ENCODE results near the gene PSMA5. TPM values are rescaled to one million over a fixed set of nuclear protein-coding genes. Genes with fewer than 3 reads are reported as not detected.

The PSMA5 gene
- total and polyA plus RNA-seq, 2 donors (not counting 1 experiment from before 2014, with no cell fraction given), result 26.3 to 62.9 TPM

DNA sequence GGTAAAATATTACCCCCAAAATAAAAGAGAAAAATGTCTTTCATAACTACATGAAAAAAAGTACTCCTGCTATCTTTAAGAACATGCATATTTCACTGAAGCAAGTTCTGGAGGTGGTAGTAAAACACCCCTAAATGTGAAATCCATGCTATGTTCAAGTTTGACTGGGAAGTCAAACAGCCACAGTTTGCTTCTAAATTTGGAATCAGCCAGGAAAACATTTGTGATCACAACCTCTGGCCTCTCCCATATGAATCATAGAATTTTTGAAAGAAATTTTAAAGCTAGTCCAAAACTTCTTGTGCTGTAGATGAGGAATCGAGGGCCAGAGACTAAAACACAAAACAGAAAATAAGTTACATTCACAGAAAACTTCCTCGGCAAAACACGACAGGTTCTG lies 35.1 kb downstream of the PSMA5 start:
- H3K9ac ChIP-seq (ENCODE audit: low read length), result no peak overlapping the region
- no peak for ATAC-seq (ENCODE audit: low read depth)
- no CpG with 5 or more reads among the region's 3 CpGs for WGBS (ENCODE audit: insufficient coverage)
- H2AFZ ChIP-seq (ENCODE audit: insufficient read depth, low read depth, low read length, poor library complexity, severe bottlenecking), result no peak overlapping the region
- H3K4me1 Mint-ChIP-seq, result peaks cover 30% of the 10 kb centered on the region
- TF ChIP-seq, protein P1, sequence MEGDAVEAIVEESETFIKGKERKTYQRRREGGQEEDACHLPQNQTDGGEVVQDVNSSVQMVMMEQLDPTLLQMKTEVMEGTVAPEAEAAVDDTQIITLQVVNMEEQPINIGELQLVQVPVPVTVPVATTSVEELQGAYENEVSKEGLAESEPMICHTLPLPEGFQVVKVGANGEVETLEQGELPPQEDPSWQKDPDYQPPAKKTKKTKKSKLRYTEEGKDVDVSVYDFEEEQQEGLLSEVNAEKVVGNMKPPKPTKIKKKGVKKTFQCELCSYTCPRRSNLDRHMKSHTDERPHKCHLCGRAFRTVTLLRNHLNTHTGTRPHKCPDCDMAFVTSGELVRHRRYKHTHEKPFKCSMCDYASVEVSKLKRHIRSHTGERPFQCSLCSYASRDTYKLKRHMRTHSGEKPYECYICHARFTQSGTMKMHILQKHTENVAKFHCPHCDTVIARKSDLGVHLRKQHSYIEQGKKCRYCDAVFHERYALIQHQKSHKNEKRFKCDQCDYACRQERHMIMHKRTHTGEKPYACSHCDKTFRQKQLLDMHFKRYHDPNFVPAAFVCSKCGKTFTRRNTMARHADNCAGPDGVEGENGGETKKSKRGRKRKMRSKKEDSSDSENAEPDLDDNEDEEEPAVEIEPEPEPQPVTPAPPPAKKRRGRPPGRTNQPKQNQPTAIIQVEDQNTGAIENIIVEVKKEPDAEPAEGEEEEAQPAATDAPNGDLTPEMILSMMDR (IDR thresholded peaks at IDR 0.05), result no peak
- no peak for TF ChIP-seq EZH2 (IDR thresholded peaks at IDR 0.05; ENCODE audit: borderline replicate concordance, insufficient read depth, low read depth, low read length, poor library complexity, severe bottlenecking)
- peaks cover 0 to 66% (median 58%) of the 10 kb centered on the region in 4 experiments for H3K27me3 ChIP-seq (replicated peaks in 1 of 4; ENCODE audit: control extremely low read depth in 1 of 4, control insufficient read depth in 3 of 4, insufficient read depth in 4 of 4, low read length in 3 of 4)
- H3K4me3 ChIP-seq (ENCODE audit: control extremely low read depth in 1 of 5, extremely low read depth in 1 of 5, insufficient read depth in 1 of 5, low read depth in 2 of 5, low read length in 4 of 5), result no peak overlapping the region
- ChIA-PET POLR2A (no interaction called here), CTCF (interaction anchor here (0.6 to 3.3 kb wide), 5 partner anchors 8 to 141 kb away, joined by 3 to 18 read pairs (median 3); no protein-coding TSS in a partner anchor)
- peaks cover 74% of the 10 kb centered on the region for H3K27me3 Mint-ChIP-seq
- intact Hi-C loops (cut with micrococcal nuclease), result no loop called here
- H3K27ac ChIP-seq (ENCODE audit: low read length in 2 of 2), result no peak overlapping the region
- peak overlapping the region; percentile 31 for H3K4me2 ChIP-seq (replicated peaks; ENCODE audit: low read depth, low read length, poor library complexity, severe bottlenecking)
- H3K4me1 ChIP-seq (ENCODE audit: control insufficient read depth in 2 of 2, insufficient read depth in 2 of 2, low read length in 2 of 2), result peaks cover 22 to 29% of the 10 kb centered on the region in 2 donors
- H3K9me3 ChIP-seq (ENCODE audit: control extremely low read depth in 1 of 3, control insufficient read depth in 2 of 3, insufficient read depth in 1 of 3, low read length in 2 of 3), result peaks cover 0 to 5% (median 0%) of the 10 kb centered on the region in 3 donors
- no peaks in the 10 kb centered on the region for H3K9me3 Mint-ChIP-seq (ENCODE audit: insufficient read depth)
- H4K20me1 ChIP-seq (ENCODE audit: control insufficient read depth, insufficient read depth, low read length, poor library complexity, severe bottlenecking), result no peaks in the 10 kb centered on the region
- no peaks in the 10 kb centered on the region for H3K36me3 ChIP-seq (replicated peaks in 1 of 2; ENCODE audit: control extremely low read depth in 1 of 2, control insufficient read depth in 1 of 2, extremely low read depth in 1 of 2, insufficient read depth in 2 of 2, low read length in 1 of 2)
- DNase-seq, result no peak
- H3K27ac Mint-ChIP-seq, result no peak overlapping the region
- no peaks in the 10 kb centered on the region for H3K79me2 ChIP-seq (ENCODE audit: control insufficient read depth, insufficient read depth, low read length)
- peak overlapping the region; percentile 51 for H3K4me3 Mint-ChIP-seq

DNA sequence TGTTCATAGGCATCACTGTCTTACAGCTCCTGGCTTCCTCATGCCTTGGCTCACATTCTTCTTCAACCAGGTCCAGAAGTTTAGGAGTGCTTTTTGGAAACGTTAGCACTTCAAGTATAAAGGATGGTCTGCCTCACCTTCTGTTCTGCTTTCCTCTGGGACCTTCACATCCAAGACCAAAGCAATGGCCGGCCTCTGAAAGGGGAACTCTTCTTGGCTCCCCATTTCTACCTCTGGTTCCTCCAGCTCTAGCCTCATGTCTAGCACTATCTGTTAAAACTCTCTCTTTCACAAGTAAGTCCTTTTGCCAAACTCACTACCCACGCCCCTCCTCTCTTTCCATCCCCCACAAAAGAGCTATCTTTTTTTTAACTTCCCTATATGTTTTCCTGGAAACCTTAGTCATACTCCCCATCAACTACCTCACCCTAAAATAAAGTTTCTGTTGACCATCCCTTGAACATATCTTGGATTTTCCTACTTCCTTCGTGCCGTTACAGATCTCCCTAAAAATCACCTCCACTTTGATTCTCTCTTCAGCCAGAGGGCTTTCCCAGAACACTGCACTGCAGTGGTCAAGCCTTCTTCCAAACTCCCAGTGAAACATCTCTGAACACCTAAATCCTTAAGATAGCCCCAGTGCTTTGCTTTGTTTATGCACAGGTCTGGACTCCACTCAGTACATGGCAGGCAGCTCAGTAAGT lies 36.5 kb downstream of the PSMA5 start:
- Histone ChIP-seq H3K4me2 (replicated peaks; ENCODE audit: low read depth, low read length, poor library complexity, severe bottlenecking) (no peak overlapping the region), H3K4me3 (ENCODE audit: control extremely low read depth in 1 of 5, extremely low read depth in 1 of 5, insufficient read depth in 1 of 5, low read depth in 2 of 5, low read length in 4 of 5) (no peak overlapping the region), H3K36me3 (replicated peaks in 1 of 2; ENCODE audit: control extremely low read depth in 1 of 2, control insufficient read depth in 1 of 2, extremely low read depth in 1 of 2, insufficient read depth in 2 of 2, low read length in 1 of 2) (no peaks in the 10 kb centered on the region), H3K4me1 (ENCODE audit: control insufficient read depth in 2 of 2, insufficient read depth in 2 of 2, low read length in 2 of 2) (peaks cover 20 to 26% of the 10 kb centered on the region in 2 donors), H2AFZ (ENCODE audit: insufficient read depth, low read depth, low read length, poor library complexity, severe bottlenecking) (no peak overlapping the region), H3K9ac (ENCODE audit: low read length) (no peak overlapping the region), H3K27me3 (replicated peaks in 1 of 4; ENCODE audit: control extremely low read depth in 1 of 4, control insufficient read depth in 3 of 4, insufficient read depth in 4 of 4, low read length in 3 of 4) (peaks cover 0 to 61% (median 54%) of the 10 kb centered on the region in 4 experiments), H3K27ac (ENCODE audit: low read length in 2 of 2) (no peak overlapping the region), H3K79me2 (ENCODE audit: control insufficient read depth, insufficient read depth, low read length) (no peaks in the 10 kb centered on the region), H3K9me3 (ENCODE audit: control extremely low read depth in 1 of 3, control insufficient read depth in 2 of 3, insufficient read depth in 1 of 3, low read length in 2 of 3) (peaks cover 0 to 5% (median 0%) of the 10 kb centered on the region in 3 donors), H4K20me1 (ENCODE audit: control insufficient read depth, insufficient read depth, low read length, poor library complexity, severe bottlenecking) (no peaks in the 10 kb centered on the region)
- no peak overlapping the region for H3K4me3 Mint-ChIP-seq
- ATAC-seq (ENCODE audit: low read depth) (no peak), DNase-seq (no peak)
- 79% methylated on average over 5 of the region's 5 CpGs for WGBS (ENCODE audit: insufficient coverage)
- no peak overlapping the region for H3K27ac Mint-ChIP-seq
- H3K9me3 Mint-ChIP-seq (ENCODE audit: insufficient read depth), result no peaks in the 10 kb centered on the region
- intact Hi-C loops (cut with micrococcal nuclease), result no loop called here
- peaks cover 26% of the 10 kb centered on the region for H3K4me1 Mint-ChIP-seq
- peaks cover 67% of the 10 kb centered on the region for H3K27me3 Mint-ChIP-seq
- CTCF ChIA-PET, result interaction anchor here (0.8 to 3.3 kb wide), 3 partner anchors 9 to 113 kb away, joined by 3 to 18 read pairs (median 6); no protein-coding TSS in a partner anchor
- TF ChIP-seq, protein P1 (IDR thresholded peaks at IDR 0.05), result no peak
- no peak for TF ChIP-seq EZH2 (IDR thresholded peaks at IDR 0.05; ENCODE audit: borderline replicate concordance, insufficient read depth, low read depth, low read length, poor library complexity, severe bottlenecking)
- POLR2A ChIA-PET, result no interaction called here

All from B cell (primary cell).